ENCODE data around the gene NHLH2.

NHLH2 gene

DNA sequence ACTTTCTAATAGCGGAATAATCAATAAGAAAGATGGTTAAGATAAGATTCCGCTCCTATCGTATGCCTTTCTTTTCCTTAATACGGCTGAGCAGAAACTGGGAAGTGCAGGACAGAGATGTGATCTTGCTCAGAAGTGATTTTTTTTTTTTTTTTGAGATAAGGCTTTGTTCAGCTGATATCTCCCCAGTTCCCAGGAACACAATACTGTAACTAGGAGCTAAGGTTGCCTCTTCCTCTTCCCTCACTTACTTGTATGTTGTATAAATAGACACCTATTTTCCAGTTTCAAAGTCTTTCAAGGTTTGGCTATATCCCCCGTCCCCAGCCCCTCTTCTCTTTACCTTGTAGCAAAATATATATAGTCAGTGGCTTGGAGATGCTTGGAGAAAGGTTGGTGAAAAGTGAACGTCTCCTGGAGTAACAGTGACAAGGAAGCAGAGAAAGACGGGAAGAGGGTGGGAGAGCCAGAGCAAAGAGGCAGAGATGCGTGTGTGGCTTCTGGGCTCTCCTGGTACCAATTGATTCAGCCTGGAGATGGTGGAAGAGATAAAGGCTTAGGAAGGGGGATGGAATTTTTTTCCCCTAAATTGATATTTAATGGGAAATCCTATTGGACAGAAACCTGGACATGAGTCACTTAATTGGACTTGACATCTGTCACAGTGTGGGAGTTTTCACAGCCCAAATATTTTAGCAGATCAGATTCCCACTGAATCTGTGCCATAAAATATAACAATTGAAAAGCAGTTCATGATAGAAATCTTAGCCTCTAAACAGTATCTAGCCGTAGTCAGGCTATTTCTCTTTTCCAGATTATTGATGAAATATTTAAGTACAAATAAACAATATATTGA is at the start of gene NHLH2:
Gene NHLH2 (minus strand): TSS at position 522 of the 856 bp plus-strand sequence. CDS start 2,754 bp downstream, outside the sequence.
- no peak for DNase-seq

DNA sequence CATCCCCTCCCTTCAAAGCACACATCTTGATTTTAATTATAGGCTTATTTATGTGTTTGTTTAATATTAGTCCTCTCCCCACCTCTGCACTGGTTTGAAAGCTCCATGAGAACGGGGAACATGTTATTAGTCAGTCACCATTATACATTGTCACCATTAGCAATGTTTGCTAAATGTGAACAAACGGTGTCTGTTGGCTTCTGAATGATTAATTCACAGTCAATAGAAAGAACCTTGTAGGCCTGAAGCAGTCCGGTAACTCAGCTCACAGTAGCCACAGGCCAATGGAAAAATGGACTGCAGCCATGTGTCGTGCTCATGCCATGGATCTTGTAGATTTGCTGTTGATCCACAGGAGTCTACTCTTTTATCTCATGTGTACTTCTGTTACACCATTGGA is 49.7 kb upstream of the NHLH2 start:
- DNase-seq = no peak

DNA sequence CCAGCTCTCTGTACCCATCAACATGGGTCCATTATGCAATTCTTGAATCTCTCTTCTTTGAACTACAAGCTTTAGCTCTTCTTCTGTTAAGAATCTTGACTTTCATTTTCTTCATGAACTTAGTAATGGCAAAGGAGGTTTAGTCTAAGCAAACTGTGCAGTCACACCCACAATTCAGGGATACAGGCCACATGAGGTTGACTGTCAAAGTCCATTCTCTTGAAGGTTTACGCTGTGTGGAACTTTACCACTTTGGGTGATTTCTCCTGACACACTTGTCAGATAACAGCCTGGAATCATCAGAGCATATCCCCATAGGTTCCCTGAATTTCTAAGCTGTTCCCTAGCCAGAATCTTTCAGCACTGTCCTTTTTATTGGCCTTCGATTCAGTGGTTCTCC is 48.0 kb upstream of the NHLH2 start:
- no peak for DNase-seq

DNA sequence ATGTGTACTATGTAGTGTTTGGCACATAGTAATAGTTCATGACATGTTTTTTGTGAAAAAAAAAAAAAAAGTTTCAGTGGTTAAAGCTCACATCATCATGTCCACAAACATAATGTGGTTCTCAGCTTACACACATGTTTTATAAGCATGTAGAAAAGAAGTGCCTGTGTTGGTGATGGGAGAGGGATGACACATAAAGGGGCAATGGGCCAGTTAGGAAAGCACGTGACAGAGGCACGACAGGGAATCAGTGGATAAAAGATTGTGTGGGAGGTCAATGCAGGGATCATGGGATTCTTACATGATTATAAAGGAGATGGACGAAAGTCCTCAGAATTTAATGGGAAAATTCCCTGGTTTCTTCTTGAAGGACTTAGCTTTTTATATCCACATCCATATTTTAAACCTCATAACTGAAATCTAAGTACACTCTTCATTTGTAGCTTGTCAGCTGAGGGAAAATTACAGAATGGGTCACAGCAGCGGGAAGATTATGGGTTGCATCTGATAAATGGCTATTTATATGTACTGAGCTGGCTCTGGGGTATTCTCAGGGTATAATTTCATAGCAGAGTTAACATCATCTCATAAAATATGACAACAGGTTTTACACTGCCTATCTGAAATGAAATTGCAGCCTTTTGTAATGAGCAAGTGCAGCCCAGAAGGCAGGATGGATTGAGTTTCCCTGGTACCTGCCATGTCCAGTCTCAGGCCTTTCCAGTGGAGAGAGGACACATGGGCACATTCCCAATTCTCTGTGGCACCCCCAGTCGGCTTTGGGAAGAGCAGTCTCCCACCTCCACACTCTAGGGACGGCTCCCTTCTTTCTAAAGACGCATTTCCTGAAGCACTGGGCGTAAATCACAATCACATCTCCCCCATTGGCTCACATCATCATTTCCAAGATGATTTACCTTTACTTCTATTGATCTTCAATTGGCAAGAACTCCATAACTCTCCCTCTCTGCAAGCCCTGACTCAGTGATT is 42.3 kb upstream of the NHLH2 start:
- no peak for DNase-seq

DNA sequence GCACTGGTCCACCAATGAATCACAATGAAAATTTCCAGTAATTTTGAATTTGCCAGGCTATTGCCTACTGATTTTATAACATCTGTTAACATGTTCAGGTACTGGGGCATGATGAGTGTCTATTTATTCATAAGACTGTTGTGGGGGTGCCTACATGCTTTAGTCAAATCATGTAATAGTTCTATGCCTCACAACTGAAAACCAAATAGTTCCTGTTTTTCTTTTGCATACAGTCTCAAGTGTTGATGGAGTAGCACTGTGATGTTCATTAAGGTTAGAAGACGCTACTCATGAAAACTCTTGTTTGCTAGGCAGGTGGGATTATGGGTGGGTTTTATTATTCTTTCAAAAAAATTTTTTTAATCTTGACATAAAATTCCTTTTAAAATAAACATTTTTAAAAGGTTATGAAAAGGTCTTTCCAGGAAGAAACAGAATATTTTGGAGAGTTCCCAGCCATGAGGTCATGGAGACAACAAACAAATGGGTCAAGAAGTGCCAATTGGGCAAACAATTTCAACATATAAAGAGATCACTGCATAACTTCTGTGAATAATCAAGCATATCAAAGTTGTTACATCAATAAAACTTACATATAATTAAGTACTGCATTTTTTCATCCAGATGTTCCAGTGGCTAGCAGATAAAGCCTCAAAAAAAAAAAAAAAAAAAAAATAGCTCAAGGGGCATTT is 40.2 kb upstream of the NHLH2 start:
- no peak for DNase-seq

DNA sequence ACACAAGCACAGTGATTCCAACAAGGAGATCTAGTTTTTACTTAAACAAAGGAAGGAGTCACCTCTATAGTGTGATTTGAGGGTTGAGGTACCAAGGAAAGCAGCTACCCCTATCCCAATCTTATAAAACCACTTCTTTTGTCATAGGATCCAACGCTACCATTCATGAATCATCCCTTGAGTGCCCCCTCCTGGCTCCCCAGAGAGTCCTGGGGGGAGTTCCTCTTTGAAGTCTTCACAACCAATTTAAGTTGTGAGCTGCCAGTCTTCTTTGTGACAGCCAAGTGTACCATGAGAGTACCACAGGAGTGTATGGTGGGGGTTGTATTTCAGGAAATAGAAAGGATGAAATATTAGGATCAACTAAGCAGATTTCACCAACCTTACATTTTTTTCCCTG is 39.1 kb upstream of the NHLH2 start:
- peak; percentile 22 for DNase-seq

DNA sequence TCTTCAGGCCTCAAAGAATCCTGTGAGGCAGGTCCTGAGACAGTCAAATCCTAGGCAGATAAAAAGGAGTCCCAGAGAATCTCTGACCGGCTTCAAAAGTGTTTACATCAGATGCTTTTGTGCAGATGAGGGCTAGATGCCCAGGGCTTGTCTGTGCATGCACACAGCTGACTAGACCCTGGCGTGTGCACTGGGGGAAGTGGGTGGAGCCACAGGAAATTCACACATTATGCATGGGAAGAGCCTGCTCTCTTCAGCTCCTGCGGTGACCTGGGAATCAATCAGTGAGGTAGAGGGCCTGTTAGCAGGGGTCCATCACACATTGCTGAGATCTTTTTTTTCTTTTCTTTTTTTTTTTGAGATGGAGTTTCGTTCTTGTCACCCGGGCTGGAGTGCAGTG is 36.6 kb upstream of the NHLH2 start:
- DNase-seq = no peak

DNA sequence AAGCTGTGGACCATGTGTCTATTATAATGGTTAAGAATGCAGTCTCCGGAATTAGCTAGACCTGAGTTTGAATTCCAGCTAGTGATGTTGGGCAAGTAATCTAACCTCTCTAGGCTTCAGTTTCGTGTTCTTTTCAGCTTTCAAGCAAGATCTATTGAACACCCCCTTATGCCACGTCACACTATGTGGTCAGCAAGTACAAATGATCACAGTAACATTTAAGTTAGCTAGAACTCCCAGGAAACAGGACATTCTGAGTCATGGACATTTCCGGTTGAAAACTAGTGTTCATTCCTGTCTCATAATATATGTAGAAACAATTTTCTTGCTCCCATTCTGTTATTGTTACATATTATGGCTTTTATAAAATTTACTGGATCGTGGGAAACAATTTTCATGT is 34.0 kb upstream of the NHLH2 start:
- DNase-seq = no peak

DNA sequence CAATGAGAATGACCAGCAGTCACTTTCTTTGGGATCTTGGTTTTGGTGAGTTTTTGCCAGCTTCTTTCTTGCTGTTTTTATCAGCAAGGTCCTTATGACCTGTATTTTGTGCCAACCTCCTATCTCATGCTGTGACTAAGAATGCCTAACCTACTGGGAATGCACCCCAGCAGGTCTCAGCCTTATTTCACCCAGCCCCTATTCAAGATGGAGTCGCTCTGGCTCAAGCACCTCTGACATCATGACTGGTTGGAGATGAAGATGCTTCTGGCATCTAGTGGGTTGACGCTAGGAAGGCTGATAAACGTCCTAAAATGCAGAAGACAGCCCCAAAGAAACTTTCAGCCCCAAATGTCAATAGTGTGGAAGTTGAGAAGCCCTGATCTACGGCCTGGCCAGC is 33.6 kb upstream of the NHLH2 start:
- no peak for DNase-seq

DNA sequence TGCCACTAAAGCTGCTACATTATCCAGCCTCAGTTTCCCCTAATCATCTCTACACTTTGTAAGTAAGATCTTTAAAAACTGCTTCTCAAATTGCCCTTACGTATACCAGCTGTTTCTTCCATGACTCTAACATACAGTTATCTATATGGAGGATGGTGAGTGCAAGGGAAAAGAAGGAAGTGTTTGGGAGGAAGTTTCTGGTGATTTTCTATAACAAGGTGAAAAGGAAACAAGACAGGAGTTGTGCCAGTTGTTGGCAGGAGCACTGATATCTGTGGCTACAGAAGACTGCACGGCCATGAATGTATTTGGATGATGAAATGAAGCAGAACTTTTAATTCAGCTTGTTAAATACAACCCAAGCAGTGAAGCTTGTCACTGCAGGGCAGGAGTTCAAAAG is 32.3 kb upstream of the NHLH2 start:
- DNase-seq = no peak

DNA sequence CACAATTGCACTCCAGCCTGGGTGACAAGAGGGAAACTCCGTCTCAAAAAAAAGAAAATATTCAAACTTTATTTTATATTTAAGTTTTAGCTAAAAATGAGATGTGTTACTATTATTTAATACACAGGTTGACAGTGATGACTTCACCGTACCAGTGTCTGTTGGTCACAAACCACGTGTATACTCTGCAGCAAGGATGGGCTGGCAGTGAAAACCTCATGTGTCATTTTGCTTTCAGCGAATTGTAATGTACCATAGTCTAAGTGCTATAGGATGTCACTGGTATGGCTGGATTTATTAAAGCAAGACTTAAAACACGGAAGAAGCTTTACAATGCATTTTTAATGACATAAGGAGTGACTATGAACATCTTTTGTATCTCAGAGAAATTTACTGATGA is 28.1 kb upstream of the NHLH2 start:
- no peak for DNase-seq

DNA sequence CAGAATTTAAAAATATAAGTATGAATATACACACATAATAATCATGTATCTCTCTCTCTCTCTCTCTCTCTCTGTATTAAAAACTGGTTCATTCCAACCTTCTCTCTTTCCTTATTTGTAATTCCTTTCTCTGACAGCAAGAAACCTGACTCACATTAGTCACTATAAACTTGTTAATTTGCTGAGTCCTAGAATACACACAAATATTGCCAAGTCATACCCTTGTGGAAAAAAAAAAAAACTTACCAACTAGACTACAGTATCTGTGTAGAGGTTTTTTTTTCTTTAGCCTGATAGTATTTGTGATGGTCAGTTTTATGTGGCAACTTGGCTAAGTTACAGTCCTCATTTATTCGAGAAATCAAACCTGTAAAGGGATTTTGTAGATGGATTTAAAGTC is 26.3 kb upstream of the NHLH2 start:
- DNase-seq = no peak

DNA sequence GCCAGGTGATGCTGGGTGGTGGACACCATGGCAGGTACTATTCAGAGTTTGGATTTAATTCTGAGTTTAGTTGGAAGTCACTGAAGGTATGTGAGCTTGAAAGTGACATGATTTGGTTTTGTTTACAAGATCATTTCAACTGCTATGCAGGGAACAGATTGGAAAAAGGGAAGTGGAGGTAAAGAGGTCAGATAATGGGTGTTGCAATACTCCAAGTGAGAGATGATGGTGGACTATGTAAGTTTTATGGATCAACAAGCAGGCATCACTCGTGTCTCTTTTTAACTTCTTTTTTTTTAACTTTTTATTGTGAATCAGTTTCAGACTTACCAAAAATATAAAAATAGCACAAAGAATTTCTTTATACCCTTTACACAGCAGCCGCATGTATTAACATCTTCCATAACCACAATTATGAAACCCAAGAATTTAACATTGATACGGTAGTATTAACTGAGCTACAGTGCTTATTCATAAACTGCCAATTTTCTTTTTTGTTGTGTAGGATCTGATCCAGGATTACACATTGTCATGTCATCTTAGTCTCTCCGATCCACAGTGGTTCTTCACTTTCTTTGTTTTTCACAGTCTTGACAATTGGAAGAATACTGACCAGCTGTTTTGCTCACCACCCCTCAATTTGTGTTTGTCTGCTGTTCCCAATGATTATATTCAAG is 24.9 kb upstream of the NHLH2 start:
- no peak for DNase-seq

DNA sequence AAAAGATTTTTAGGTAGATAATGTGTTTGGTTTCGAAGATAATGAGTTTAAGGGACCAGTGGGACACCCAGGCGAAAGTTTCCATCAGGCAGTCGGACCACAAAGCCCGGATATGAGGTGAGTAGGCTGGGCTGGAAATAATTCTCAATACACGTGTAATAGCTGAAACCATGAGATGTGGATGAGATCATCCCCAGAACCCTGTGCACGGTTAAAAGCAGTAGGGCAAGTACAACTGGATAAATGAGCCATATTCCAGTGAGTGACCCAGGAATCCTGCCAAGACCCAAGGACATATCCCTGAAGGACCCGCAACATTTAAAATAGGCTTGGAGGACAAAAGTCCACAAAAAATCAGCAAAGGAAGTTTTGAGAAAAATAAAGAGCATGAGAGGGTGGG is 21.5 kb upstream of the NHLH2 start:
- no peak for DNase-seq

DNA sequence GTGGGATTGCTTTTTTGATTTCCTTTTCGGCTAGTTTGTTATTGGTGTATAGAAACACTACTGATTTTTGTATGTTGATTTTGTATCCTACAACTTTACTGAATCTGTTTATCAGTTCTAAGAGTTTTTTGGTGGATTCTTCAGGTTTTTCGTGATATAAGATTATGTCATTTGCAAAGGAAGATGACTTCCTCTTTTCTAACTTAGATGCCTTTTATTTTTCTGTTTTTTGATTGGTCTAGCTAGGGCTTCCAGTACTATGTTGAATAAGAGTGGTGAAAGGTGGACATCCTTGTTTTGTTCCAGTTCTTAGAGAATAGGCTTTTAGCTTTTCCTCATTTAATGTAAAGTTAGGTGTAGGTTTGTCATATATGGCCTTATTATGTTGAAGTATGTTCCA is 13.1 kb upstream of the NHLH2 start:
- DNase-seq = no peak

DNA sequence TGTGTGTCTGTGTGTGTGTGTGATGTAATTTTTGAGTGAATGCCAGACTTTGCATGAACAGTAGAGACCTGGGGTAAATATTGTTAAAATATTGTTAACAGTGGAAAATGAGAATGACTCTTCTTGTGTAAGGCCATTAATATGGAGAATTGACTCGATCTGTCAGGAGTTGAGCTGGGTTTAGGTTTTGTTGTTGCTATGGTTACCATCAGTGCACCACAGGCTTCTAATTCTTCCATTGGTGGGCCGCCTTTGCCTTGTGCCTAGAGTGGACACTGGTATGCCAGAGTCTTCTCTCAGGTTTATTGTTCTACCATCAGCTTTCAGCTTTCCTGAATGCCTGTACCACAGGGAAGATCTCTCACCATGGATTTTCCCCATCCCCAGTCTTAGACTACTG is 10.0 kb upstream of the NHLH2 start:
- DNase-seq = no peak

DNA sequence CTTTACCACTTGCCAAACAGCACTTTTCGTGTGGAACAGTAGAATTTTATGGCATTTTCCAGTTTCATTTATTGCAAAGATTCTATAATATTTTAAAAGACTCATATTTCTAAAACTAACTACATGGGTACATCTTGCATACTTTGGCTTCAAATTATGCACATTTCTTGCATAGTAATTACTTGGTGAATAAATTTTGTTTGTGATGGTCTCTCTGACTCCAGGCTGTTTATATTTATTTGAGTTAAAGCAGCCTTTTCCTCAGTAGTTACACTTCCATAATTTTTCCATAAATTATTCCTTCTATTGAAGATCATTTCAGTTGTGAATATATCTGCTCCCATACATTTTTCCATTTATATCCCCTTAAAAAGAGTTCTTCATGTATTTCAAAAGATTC is 6.9 kb upstream of the NHLH2 start:
- DNase-seq = no peak

DNA sequence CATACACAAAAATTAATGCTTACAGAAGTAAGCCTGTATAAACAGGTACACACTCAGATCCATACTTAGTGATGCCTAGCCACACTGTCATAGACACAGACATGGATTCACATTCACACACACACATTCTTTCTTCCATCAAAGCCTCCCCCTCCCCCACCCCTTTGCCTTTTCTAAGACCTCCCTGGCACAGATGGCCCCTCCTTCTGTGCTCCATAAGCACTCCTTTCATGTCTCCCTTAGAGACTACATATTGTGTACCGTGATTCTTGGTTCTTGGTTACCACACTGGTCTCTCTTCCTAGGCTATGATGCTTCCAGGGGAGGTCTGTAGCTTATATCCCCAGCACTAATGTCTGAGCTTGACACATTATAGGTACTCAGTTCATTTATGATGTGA is 2.0 kb upstream of the NHLH2 start:
- no peak for DNase-seq

DNA sequence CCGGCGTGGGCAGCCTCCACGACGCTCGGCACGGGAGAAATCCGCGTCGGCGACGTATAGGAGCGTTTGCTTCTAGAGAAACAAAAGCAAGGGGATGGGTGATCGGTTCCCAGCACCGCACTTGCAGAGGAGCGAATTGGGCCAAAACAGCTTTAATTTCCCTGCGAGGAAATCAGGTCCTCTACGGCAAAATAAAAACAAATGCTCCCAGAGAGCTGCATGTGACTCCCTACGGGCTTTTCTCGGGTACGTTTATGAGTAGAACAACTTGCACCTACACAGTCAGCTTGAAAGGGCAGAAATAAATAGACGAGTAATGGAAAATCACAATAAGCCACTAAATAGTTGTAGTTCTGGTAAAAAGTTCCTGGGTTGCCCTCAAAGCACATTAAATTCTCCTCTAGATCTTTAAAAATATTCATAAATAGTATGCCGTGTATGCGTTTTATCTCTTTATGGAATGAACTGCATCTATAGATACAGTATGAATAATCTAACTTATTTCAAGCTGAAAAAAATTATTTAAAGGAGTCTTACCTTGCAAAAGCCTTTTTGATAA is 1.2 kb downstream of the NHLH2 start:
- DNase-seq = no peak

DNA sequence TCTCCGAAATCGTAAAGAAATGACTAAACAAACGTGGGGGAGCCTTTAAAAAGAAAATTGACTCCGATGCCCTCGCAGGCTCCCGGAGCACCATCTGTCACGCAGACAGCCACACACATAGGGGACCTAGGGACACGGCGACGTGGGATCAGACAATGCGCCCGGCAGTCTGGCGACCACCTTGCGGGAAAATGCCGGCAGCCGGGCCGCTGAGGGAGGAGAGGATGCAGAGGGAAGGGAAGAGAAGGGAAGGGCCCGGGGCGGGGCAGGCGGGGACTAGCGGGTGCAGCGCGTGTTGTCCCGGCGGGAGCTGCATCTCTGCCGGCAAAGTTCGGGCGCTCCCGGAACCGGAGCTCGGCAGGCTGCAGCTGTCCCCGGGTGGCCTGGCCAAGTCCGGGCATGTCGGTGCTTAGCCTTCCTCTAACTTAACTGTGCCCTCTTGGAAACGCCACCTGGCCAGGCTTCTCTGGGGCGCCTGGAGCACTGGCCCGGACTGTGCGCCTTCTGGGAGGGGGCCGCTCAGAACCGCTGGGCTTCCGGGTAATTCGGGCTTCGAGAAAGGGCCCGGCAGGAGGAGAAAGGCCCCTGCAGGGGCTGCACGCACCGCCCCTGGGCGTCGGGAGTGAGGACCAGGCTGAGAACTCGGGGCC is 1.8 kb downstream of the NHLH2 start:
- no peak for DNase-seq

DNA sequence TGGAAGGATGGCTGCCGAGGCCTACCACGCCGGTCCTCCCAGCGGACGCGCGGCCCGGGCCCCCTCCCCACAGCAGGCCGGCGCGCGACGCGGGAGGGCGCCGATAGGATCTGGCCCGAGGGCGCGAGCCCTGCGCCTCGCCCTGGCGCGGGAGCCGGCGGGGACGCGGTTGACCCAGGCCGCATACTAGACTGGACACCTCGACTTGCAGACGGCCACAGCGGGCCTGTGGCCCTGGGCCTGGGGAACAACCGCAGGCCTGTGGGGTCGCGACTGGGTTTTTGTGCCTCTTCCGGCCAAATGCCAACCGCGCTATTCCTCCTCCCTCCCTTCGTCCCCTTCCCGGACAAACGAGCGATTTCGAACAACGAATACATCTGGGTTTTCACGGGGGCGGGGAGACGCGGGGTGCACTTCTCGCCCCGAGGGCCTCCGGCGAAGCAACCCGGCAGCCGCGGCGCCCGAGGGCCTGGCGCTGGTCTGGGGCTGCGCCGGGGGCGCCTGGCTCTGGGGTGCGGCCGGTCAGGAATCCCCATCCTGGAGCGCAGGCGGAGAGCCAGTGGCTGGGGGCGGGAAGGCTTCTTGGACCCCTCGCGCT is 2.4 kb downstream of the NHLH2 start:
- DNase-seq = no peak

Measured in hematopoietic multipotent progenitor cell treated with erythropoietin and hydrocortisone succinate and interleukin-3 and kit ligand, for 8 days (in vitro differentiated cells).